ENCODE data around the gene SGMS2. TPM values are rescaled to one million over a fixed set of nuclear protein-coding genes. Genes with fewer than 3 reads are reported as not detected.

The SGMS2 gene
- total and polyA plus RNA-seq, 4 donors = 10.0 to 124 (median 46.4) TPM

- Histone ChIP-seq H3K4me3 (no peak overlapping the region), H3K36me3 (ENCODE audit: control insufficient read depth in 4 of 4, insufficient read depth in 4 of 4, low read length in 4 of 4) (no peaks in the 10 kb centered on the region), H3K4me1 (ENCODE audit: control insufficient read depth in 5 of 5, insufficient read depth in 5 of 5, low read length in 5 of 5) (no peaks in the 10 kb centered on the region), H3K9ac (ENCODE audit: insufficient read depth in 1 of 2, low read length in 2 of 2) (no peak overlapping the region), H3K9me3 (ENCODE audit: control insufficient read depth in 4 of 4, insufficient read depth in 3 of 4, low read length in 3 of 4) (no peaks in the 10 kb centered on the region), H3K27me3 (ENCODE audit: control insufficient read depth in 3 of 3, insufficient read depth in 3 of 3, low read length in 2 of 3) (no peaks in the 10 kb centered on the region), H3K27ac (ENCODE audit: low read depth in 1 of 2, low read length in 1 of 2) (no peak overlapping the region)
- no peak for TF ChIP-seq CTCF (IDR thresholded peaks at IDR 0.05; ENCODE audit: control extremely low read depth, extremely low read depth)
- peak in 1 of 3 donors; percentile 23 for DNase-seq
- WGBS, 2 donors = 99 to 100% methylated on average over 2 of the region's 2 CpGs
- ATAC-seq (ENCODE audit: insufficient read depth, low FRiP score) = no peak
Measured at GRCh38 chr4:107780665-107781064, 44.1 kb upstream of the SGMS2 start.

GRCh38 chr4:107791902-107792301 lies 32.8 kb upstream of the SGMS2 start:
- Histone ChIP-seq H3K27ac (ENCODE audit: low read depth in 1 of 2, low read length in 1 of 2) (no peak overlapping the region), H3K4me1 (ENCODE audit: control insufficient read depth in 5 of 5, insufficient read depth in 5 of 5, low read length in 5 of 5) (peaks cover 0 to 2% (median 0%) of the 10 kb centered on the region in 5 donors), H3K36me3 (ENCODE audit: control insufficient read depth in 4 of 4, insufficient read depth in 4 of 4, low read length in 4 of 4) (no peaks in the 10 kb centered on the region), H3K27me3 (ENCODE audit: control insufficient read depth in 3 of 3, insufficient read depth in 3 of 3, low read length in 2 of 3) (peaks cover 0 to 5% (median 0%) of the 10 kb centered on the region in 3 donors), H3K9ac (ENCODE audit: insufficient read depth in 1 of 2, low read length in 2 of 2) (no peak overlapping the region), H3K9me3 (ENCODE audit: control insufficient read depth in 4 of 4, insufficient read depth in 3 of 4, low read length in 3 of 4) (peaks cover 0 to 12% (median under 1%) of the 10 kb centered on the region in 4 donors), H3K4me3 (no peak overlapping the region)
- no peak for TF ChIP-seq CTCF (IDR thresholded peaks at IDR 0.05; ENCODE audit: control extremely low read depth, extremely low read depth)
- no peak for ATAC-seq (ENCODE audit: insufficient read depth, low FRiP score)
- no peak for DNase-seq
- WGBS, 2 donors = 71 to 74% methylated on average over 3 of the region's 3 CpGs

GRCh38 chr4:107792711-107793110 lies 32.0 kb upstream of the SGMS2 start:
- no peaks in the 10 kb centered on the region for H3K36me3 ChIP-seq (ENCODE audit: control insufficient read depth in 4 of 4, insufficient read depth in 4 of 4, low read length in 4 of 4)
- H3K4me3 ChIP-seq = no peak overlapping the region
- H3K27ac ChIP-seq (ENCODE audit: low read depth in 1 of 2, low read length in 1 of 2) = no peak overlapping the region
- no peak for TF ChIP-seq CTCF (IDR thresholded peaks at IDR 0.05; ENCODE audit: control extremely low read depth, extremely low read depth)
- ATAC-seq (ENCODE audit: insufficient read depth, low FRiP score) (no peak), DNase-seq (no peak)
- no peak overlapping the region for H3K9ac ChIP-seq (ENCODE audit: insufficient read depth in 1 of 2, low read length in 2 of 2)
- peaks cover 0 to under 1% (median 0%) of the 10 kb centered on the region in 5 donors for H3K4me1 ChIP-seq (ENCODE audit: control insufficient read depth in 5 of 5, insufficient read depth in 5 of 5, low read length in 5 of 5)
- 65 to 80% methylated on average over 2 of the region's 2 CpGs for WGBS, 2 donors
- H3K9me3 ChIP-seq (ENCODE audit: control insufficient read depth in 4 of 4, insufficient read depth in 3 of 4, low read length in 3 of 4) = peaks cover 0 to 10% (median 0%) of the 10 kb centered on the region in 4 donors
- peaks cover 0 to 5% (median 0%) of the 10 kb centered on the region in 3 donors for H3K27me3 ChIP-seq (ENCODE audit: control insufficient read depth in 3 of 3, insufficient read depth in 3 of 3, low read length in 2 of 3)

GRCh38 chr4:107793996-107794395 lies 30.7 kb upstream of the SGMS2 start:
- Histone ChIP-seq H3K27ac (ENCODE audit: low read depth in 1 of 2, low read length in 1 of 2) (no peak overlapping the region), H3K4me1 (ENCODE audit: control insufficient read depth in 5 of 5, insufficient read depth in 5 of 5, low read length in 5 of 5) (no peaks in the 10 kb centered on the region), H3K9ac (ENCODE audit: insufficient read depth in 1 of 2, low read length in 2 of 2) (no peak overlapping the region), H3K4me3 (no peak overlapping the region), H3K9me3 (ENCODE audit: control insufficient read depth in 4 of 4, insufficient read depth in 3 of 4, low read length in 3 of 4) (peaks cover 0 to under 1% (median 0%) of the 10 kb centered on the region in 4 donors), H3K36me3 (ENCODE audit: control insufficient read depth in 4 of 4, insufficient read depth in 4 of 4, low read length in 4 of 4) (no peaks in the 10 kb centered on the region), H3K27me3 (ENCODE audit: control insufficient read depth in 3 of 3, insufficient read depth in 3 of 3, low read length in 2 of 3) (peaks cover 0 to 5% (median 0%) of the 10 kb centered on the region in 3 donors)
- 90 to 92% methylated on average over 2 of the region's 2 CpGs for WGBS, 2 donors
- DNase-seq (no peak), ATAC-seq (ENCODE audit: insufficient read depth, low FRiP score) (no peak)
- no peak for TF ChIP-seq CTCF (IDR thresholded peaks at IDR 0.05; ENCODE audit: control extremely low read depth, extremely low read depth)

Measured in lung (tissue), 12 donors.